Breast epithelium (tissue), 3 donors: ENCODE data around the gene AEBP1.

Experiments
- CTCF ChIP-seq, 3 donors: fragments of 450-650 bp; IDR thresholded peaks; one replicate each; pipeline ENCODE4 v1.5.1; 2016 to 2017; ENCODE audit warnings: antibody characterized with exemption in 3 of 3, mild to moderate bottlenecking in 3 of 3, moderate library complexity in 3 of 3
- POLR2A ChIP-seq: fragments of 450-650 bp; IDR thresholded peaks from one replicate; pipeline ENCODE4 v1.6.1; 2016; ENCODE audit warnings: antibody characterized with exemption, mild to moderate bottlenecking, moderate library complexity

- TF ChIP-seq POLR2A (no peak), CTCF (IDR thresholded peaks at IDR 0.05) (no peak)
These were observed 30.3 kb upstream of the AEBP1 start for GRCh38 chr7:44073664-44074348.
